MCF 10A (cell line): Measurements from ENCODE around the gene DNAJC21. TPM values are rescaled to one million over a fixed set of nuclear protein-coding genes. Genes with fewer than 3 reads are reported as not detected.

Experiments used
- BruUV-seq: library from RNA; stranded (reverse); fragments of 400-500 nt; replicated peaks from 2 replicates; lab custom pipeline; 2021; lab: Mats Ljungman, UMichigan
- CTCF ChIA-PET: fragments of 300-600 bp; sonication (Branson Sonifier 250); formaldehyde crosslinking; extraction: SDS; loops from one replicate; lab custom pipeline; 2021; ENCODE audit warnings: antibody characterized with exemption, inconsistent platforms; lab: Yijun Ruan, JAX
- POLR2A ChIA-PET: fragments of 300-600, 350-650 bp; sonication (Branson Sonifier 250); formaldehyde crosslinking; extraction: SDS; loops from one replicate; lab custom pipeline; 2020; ENCODE audit warnings: antibody characterized with exemption, inconsistent platforms; lab: Yijun Ruan, JAX
- DNase-seq: peaks from one replicate; pipeline ENCODE4 v3.0.0-alpha.2; 2018; ENCODE audit not compliant: unreplicated experiment
- H3K27ac Mint-ChIP-seq: one replicate; pipeline ENCODE4 v1.8.0; 2022; ENCODE audit warnings: mild to moderate bottlenecking, low read depth, mixed read lengths; ENCODE audit not compliant: unreplicated experiment
- H3K27me3 Mint-ChIP-seq: one replicate; pipeline ENCODE4 v1.8.0; 2022; ENCODE audit warnings: mixed read lengths; ENCODE audit not compliant: insufficient read depth, unreplicated experiment
- H3K36me3 Mint-ChIP-seq: one replicate; pipeline ENCODE4 v1.8.0; 2022; ENCODE audit warnings: mild to moderate bottlenecking, moderate library complexity, mixed read lengths; ENCODE audit not compliant: insufficient read depth, unreplicated experiment
- H3K4me1 Mint-ChIP-seq: one replicate; pipeline ENCODE4 v1.8.0; 2022; ENCODE audit warnings: mixed read lengths; ENCODE audit not compliant: insufficient read depth, unreplicated experiment
- H3K4me3 Mint-ChIP-seq: one replicate; pipeline ENCODE4 v1.8.0; 2022; ENCODE audit warnings: mild to moderate bottlenecking, moderate library complexity, mixed read lengths; ENCODE audit not compliant: unreplicated experiment
- H3K9me3 Mint-ChIP-seq: one replicate; pipeline ENCODE4 v1.8.0; 2022; ENCODE audit warnings: mixed read lengths; ENCODE audit not compliant: unreplicated experiment
- CTCF ChIP-seq: fragments of 200-600 bp; IDR thresholded peaks from one replicate; pipeline ENCODE4 v1.8.0; 2022; ENCODE audit warnings: antibody characterized with exemption, mild to moderate bottlenecking; ENCODE audit not compliant: unreplicated experiment
- intact Hi-C: fragments of 100-400 bp; cut with micrococcal nuclease; formaldehyde crosslinking; loops from 2 replicates; pipeline ENCODE4 v1.14.1; 2022
- total RNA-seq: library from RNA; stranded (reverse); gene quantifications from 2 replicates; pipeline ENCODE4 v1.2.3, GENCODE V29; 2022

DNAJC21 gene
- total RNA-seq, 1 experiment from 2014 or later, result 64.6 TPM

GRCh38 chr5:34978681-34979080 is 49.3 kb downstream of the DNAJC21 start:
- no peak for TF ChIP-seq CTCF
- CTCF ChIA-PET, result interaction anchor here (0.6 to 2.9 kb wide), 3 partner anchors 10 to 128 kb away, joined by 3 to 12 read pairs (median 3); no protein-coding TSS in a partner anchor

GRCh38 chr5:34982823-34983222 is 53.5 kb downstream of the DNAJC21 start:
- H3K9me3 Mint-ChIP-seq, result peaks cover 24% of the 10 kb centered on the region
- peaks cover 7% of the 10 kb centered on the region for H3K27me3 Mint-ChIP-seq
- intact Hi-C loops, result no loop called here
- no peak overlapping the region for H3K27ac Mint-ChIP-seq
- TF ChIP-seq CTCF, result no peak
- no peak overlapping the region for H3K4me3 Mint-ChIP-seq
- POLR2A ChIA-PET, result no interaction called here
- H3K36me3 Mint-ChIP-seq, result no peaks in the 10 kb centered on the region
- no TSS peak for BruUV-seq
- CTCF ChIA-PET, result interaction anchor here (0.6 kb wide), 2 partner anchors 483 to 1196 kb away, joined by 3 to 5 read pairs; no protein-coding TSS in a partner anchor
- H3K4me1 Mint-ChIP-seq, result peaks cover 6% of the 10 kb centered on the region
- no peak for DNase-seq

More at GRCh38 chr5:34978681-34979080, 49.3 kb downstream of the DNAJC21 start:
- H3K4me3 Mint-ChIP-seq, result no peak overlapping the region
- no peak overlapping the region for H3K27ac Mint-ChIP-seq
- intact Hi-C loops, result no loop called here
- no peaks in the 10 kb centered on the region for H3K27me3 Mint-ChIP-seq
- H3K9me3 Mint-ChIP-seq, result peaks cover 12% of the 10 kb centered on the region
- no peaks in the 10 kb centered on the region for H3K36me3 Mint-ChIP-seq
- DNase-seq, result no peak
- no TSS peak for BruUV-seq
- H3K4me1 Mint-ChIP-seq, result peaks cover 7% of the 10 kb centered on the region
- POLR2A ChIA-PET, result no interaction called here

GRCh38 chr5:34986965-34987364 is 57.6 kb downstream of the DNAJC21 start:
- DNase-seq, result no peak
- ChIA-PET POLR2A (no interaction called here), CTCF (interaction anchor here (0.7 to 0.9 kb wide), 2 partner anchors 9 to 21 kb away, joined by 3 read pairs; no protein-coding TSS in a partner anchor)
- TF ChIP-seq CTCF, result no peak
- Mint-ChIP-seq H3K9me3 (peaks cover 19% of the 10 kb centered on the region), H3K27me3 (peaks cover 10% of the 10 kb centered on the region), H3K4me1 (no peaks in the 10 kb centered on the region), H3K4me3 (no peak overlapping the region), H3K27ac (no peak overlapping the region), H3K36me3 (no peaks in the 10 kb centered on the region)
- intact Hi-C loops, result no loop called here
- no TSS peak for BruUV-seq

GRCh38 chr5:34991486-34992238 is 62.3 kb downstream of the DNAJC21 start:
- intact Hi-C loops, result no loop called here
- TF ChIP-seq CTCF, result no peak
- no peak overlapping the region for H3K4me3 Mint-ChIP-seq
- H3K27ac Mint-ChIP-seq, result no peak overlapping the region
- H3K9me3 Mint-ChIP-seq, result peaks cover 11% of the 10 kb centered on the region
- no peak for DNase-seq
- ChIA-PET POLR2A (no interaction called here), CTCF (interaction anchor here (3.5 kb wide), 1 partner anchor 12 kb away, joined by 15 read pairs; no protein-coding TSS in a partner anchor)
- BruUV-seq, result no TSS peak
- no peaks in the 10 kb centered on the region for H3K4me1 Mint-ChIP-seq
- H3K27me3 Mint-ChIP-seq, result peaks cover 31% of the 10 kb centered on the region
- no peaks in the 10 kb centered on the region for H3K36me3 Mint-ChIP-seq
